Thymus (tissue), 11 donors: ENCODE results near the gene TMEM117. TPM values are rescaled to one million over a fixed set of nuclear protein-coding genes. Genes with fewer than 3 reads are reported as not detected.
"Not testable (repeated sequence)": the region's sequence is repeated elsewhere in the genome, so short reads cannot be mapped to it uniquely, and the experiment has no call there.

ENCODE experiments used
- DNase-seq, 9 donors: peaks; one replicate each; pipeline ENCODE4 v3.0.0-alpha.2; 2013; ENCODE audit warnings: low spot score in 9 of 9, low read depth in 6 of 9, missing footprints in 1 of 9
- H3K27ac ChIP-seq, 2 donors: one replicate each; pipeline ENCODE4 v1.5.1; 2013; ENCODE audit warnings: control low read depth in 1 of 2, low read depth in 1 of 2, low read length in 1 of 2, mild to moderate bottlenecking in 1 of 2, moderate library complexity in 1 of 2
- H3K27me3 ChIP-seq, 2 donors: one replicate each; pipeline ENCODE4 v1.5.1; 2013; ENCODE audit warnings: low read length in 1 of 2; ENCODE audit not compliant: control insufficient read depth in 2 of 2, insufficient read depth in 1 of 2
- H3K36me3 ChIP-seq, 2 donors: one replicate each; pipeline ENCODE4 v1.5.1; 2013; ENCODE audit warnings: low read length in 1 of 2, mild to moderate bottlenecking in 1 of 2, moderate library complexity in 1 of 2; ENCODE audit not compliant: control insufficient read depth in 2 of 2, insufficient read depth in 2 of 2
- H3K4me1 ChIP-seq, 2 donors: one replicate each; pipeline ENCODE4 v1.5.1; 2013; ENCODE audit warnings: low read length in 2 of 2; ENCODE audit not compliant: control insufficient read depth in 2 of 2, insufficient read depth in 2 of 2
- H3K4me3 ChIP-seq, 2 donors: one replicate each; pipeline ENCODE4 v1.5.1; 2013; ENCODE audit warnings: low read length in 2 of 2, control low read depth in 1 of 2, mild to moderate bottlenecking in 1 of 2
- H3K9me3 ChIP-seq, 2 donors: one replicate each; pipeline ENCODE4 v1.5.1; 2013; ENCODE audit warnings: low read length in 1 of 2, mild to moderate bottlenecking in 1 of 2; ENCODE audit not compliant: control insufficient read depth in 2 of 2, insufficient read depth in 1 of 2
- WGBS: extraction: QIAGEN DNeasy Blood & Tissue Kit; methylation state at CpG from one replicate; pipeline ENCODE4 v1.1.7; 2013; 5-methylcytosine and 5-hydroxymethylcytosine counted together
- polyA plus RNA-seq: library from polyadenylated mRNA; stranded (reverse); fragments of 200-250 nt; gene quantifications from one replicate; pipeline ENCODE4 v1.2.3, GENCODE V29; 2013
- total RNA-seq: library from RNA; stranded (reverse); fragments of 120-200 nt; gene quantifications from one replicate; pipeline ENCODE4 v1.2.4, GENCODE V29; 2013
- donor health status: healthy.

TMEM117 gene
- total and polyA plus RNA-seq, 2 donors, result 3.6 to 4.5 TPM

- H3K27me3 ChIP-seq, result no peaks in the 10 kb centered on the region
- no peak overlapping the region for H3K27ac ChIP-seq
- no peaks in the 10 kb centered on the region for H3K9me3 ChIP-seq
- H3K36me3 ChIP-seq, result no peaks in the 10 kb centered on the region
- no peaks in the 10 kb centered on the region for H3K4me1 ChIP-seq
- H3K4me3 ChIP-seq, result no peak overlapping the region
- DNase-seq, result no peak
- WGBS, result 100% methylated on average over 1 of the region's 1 CpG
Measured at GRCh38 chr12:44369998-44370397, 534.1 kb downstream of the TMEM117 start.

- no peak for DNase-seq
- H3K4me1 ChIP-seq, result no peaks in the 10 kb centered on the region
- WGBS, result 90% methylated on average over 3 of the region's 3 CpGs
- no peaks in the 10 kb centered on the region for H3K9me3 ChIP-seq
- H3K27ac ChIP-seq, result no peak overlapping the region
- no peaks in the 10 kb centered on the region for H3K27me3 ChIP-seq
- H3K36me3 ChIP-seq, result no peaks in the 10 kb centered on the region
- no peak overlapping the region for H3K4me3 ChIP-seq
Measured at GRCh38 chr12:44370982-44371381, 535.1 kb downstream of the TMEM117 start.

GRCh38 chr12:44372259-44372658 lies 536.4 kb downstream of the TMEM117 start:
- H3K27me3 ChIP-seq, result no peaks in the 10 kb centered on the region
- 87% methylated on average over 2 of the region's 2 CpGs for WGBS
- H3K4me3 ChIP-seq, result no peak overlapping the region
- DNase-seq, result no peak
- no peaks in the 10 kb centered on the region for H3K9me3 ChIP-seq
- H3K4me1 ChIP-seq, result no peaks in the 10 kb centered on the region
- no peak overlapping the region for H3K27ac ChIP-seq
- H3K36me3 ChIP-seq, result no peaks in the 10 kb centered on the region

- 93% methylated on average over 1 of the region's 1 CpG for WGBS
- no peaks in the 10 kb centered on the region for H3K9me3 ChIP-seq
- no peaks in the 10 kb centered on the region for H3K4me1 ChIP-seq
- no peaks in the 10 kb centered on the region for H3K36me3 ChIP-seq
- H3K27ac ChIP-seq, result no peak overlapping the region
- no peaks in the 10 kb centered on the region for H3K27me3 ChIP-seq
- DNase-seq, result no peak
- H3K4me3 ChIP-seq, result no peak overlapping the region
Measured at GRCh38 chr12:44375694-44376093, 539.8 kb downstream of the TMEM117 start.

GRCh38 chr12:44377443-44378187 lies 541.7 kb downstream of the TMEM117 start:
- WGBS, result 94% methylated on average over 5 of the region's 5 CpGs
- Histone ChIP-seq H3K4me1 (no peaks in the 10 kb centered on the region), H3K27me3 (no peaks in the 10 kb centered on the region), H3K4me3 (no peak overlapping the region), H3K27ac (no peak overlapping the region), H3K9me3 (no peaks in the 10 kb centered on the region), H3K36me3 (no peaks in the 10 kb centered on the region)
- DNase-seq, result no peak

- not testable (repeated sequence) for H3K36me3 ChIP-seq, H3K9me3 ChIP-seq, H3K27me3 ChIP-seq, H3K27ac ChIP-seq, H3K4me3 ChIP-seq, H3K4me1 ChIP-seq, DNase-seq
Measured at GRCh38 chr12:44379113-44379512, 543.2 kb downstream of the TMEM117 start.

- H3K36me3 ChIP-seq, result no peaks in the 10 kb centered on the region
- no peak overlapping the region for H3K27ac ChIP-seq
- no peaks in the 10 kb centered on the region for H3K9me3 ChIP-seq
- WGBS, result 82% methylated on average over 3 of the region's 3 CpGs
- no peak overlapping the region for H3K4me3 ChIP-seq
- H3K27me3 ChIP-seq, result no peaks in the 10 kb centered on the region
- no peak for DNase-seq
- no peaks in the 10 kb centered on the region for H3K4me1 ChIP-seq
Measured at GRCh38 chr12:44379831-44380230, 544.0 kb downstream of the TMEM117 start.

- Histone ChIP-seq H3K36me3 (no peaks in the 10 kb centered on the region), H3K4me1 (no peaks in the 10 kb centered on the region), H3K4me3 (no peak overlapping the region), H3K27me3 (no peaks in the 10 kb centered on the region), H3K9me3 (no peaks in the 10 kb centered on the region), H3K27ac (no peak overlapping the region)
- DNase-seq, result no peak
Measured at GRCh38 chr12:44380861-44381260, 545.0 kb downstream of the TMEM117 start.

- WGBS, result 95% methylated on average over 6 of the region's 6 CpGs
- H3K4me3 ChIP-seq, result no peak overlapping the region
- no peak overlapping the region for H3K27ac ChIP-seq
- H3K36me3 ChIP-seq, result no peaks in the 10 kb centered on the region
- H3K27me3 ChIP-seq, result no peaks in the 10 kb centered on the region
- H3K4me1 ChIP-seq, result no peaks in the 10 kb centered on the region
- H3K9me3 ChIP-seq, result no peaks in the 10 kb centered on the region
- DNase-seq, result no peak
Measured at GRCh38 chr12:44381341-44381740, 545.5 kb downstream of the TMEM117 start.
